ACHN (cell line): Measurements from ENCODE around the gene MAML3.

Experiments used
- DNase-seq: peaks from one replicate; pipeline ENCODE4 v3.0.0-alpha.2; 2015
- in situ Hi-C: cut with HindIII; loops from 2 replicates; pipeline ENCODE4 v1.10.0; 2017; ENCODE audit warnings: low sequenced_read_pairs, low pct_ligation_motif_present, low pct_unique_long_range_greater_than_20kb

MAML3 gene

DNA sequence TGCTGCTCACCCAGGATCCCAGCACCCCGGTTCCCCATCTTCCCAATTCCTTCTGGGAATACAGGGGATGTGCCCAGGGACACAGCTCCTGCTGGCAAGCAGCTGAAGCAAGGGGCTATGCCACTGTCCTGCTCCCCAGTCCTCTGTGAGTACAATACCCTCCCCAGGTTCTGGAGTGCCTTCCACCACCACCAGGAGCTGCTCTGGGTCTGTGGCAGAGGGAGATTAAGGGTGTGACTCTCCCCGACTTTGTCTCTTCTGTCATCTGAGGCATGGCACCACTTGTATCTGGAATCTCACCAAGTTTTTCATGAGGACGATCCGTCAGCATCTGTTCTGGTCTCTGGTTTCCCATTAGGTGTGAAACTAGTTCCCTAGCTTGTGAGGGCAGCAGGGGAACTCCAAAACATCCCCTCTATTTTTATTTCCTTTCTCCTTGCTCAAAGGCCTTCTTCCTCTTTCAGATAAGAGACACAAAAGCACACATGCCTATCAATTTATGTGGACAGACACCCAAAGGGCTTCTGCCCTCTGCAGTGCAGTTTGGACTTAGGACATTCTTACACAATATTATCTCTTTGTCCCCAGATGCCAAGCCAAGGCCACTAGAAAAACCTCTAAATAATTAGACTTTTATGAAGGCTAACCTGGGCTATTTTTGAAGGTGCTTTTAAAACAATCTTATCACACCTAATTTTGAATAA, 461.5 kb downstream of the MAML3 start:
- in situ Hi-C loops = no loop called here
- DNase-seq = no peak

DNA sequence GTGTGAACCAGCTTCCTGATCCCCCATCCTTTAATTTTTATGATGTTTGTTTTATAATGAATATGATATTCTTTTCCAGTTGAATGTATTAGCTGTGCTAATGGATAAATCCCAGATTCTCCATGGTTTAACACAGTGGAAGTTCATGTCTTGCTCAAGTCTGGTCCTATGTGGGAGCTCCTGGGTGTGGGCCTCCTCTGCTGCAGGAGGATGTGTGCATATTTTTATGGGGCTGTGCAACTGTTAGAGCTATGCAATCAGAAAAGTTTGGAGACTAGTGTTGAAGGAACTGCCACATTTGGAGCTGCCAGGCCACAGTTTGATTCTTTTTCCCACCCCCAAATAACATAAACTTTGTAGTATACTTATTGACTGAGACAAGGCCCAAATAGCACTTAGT, 463.6 kb downstream of the MAML3 start:
- in situ Hi-C loops = no loop called here
- DNase-seq = no peak

DNA sequence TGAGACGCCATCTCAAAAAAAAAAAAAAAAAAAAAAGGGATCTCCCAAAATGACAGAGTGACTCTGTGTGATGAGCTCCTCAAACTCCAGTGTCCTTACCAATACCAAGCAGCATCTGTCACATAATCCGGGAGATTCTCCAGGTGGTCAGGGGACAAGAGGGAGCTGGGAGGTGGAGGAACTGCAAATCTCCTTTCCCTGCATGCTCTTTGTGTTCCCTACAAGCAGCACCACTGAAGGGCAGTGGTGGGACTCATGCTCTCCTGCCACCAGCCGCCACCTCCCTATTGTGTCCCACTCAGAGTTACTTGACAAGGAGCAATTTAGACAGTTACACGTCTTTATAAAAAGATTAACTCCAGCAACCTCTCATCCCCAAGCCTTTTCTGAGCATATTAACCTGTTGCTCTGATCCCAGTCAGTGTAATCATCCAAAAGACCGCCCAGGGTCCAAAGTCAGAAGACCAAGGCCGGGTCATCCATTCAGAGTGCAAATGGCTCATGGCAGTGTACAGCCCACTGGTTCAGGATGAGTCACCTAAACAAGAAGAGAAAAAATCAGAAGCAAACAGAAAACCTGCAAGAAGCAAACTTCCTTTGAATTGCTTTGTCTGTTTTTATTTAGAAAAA, 464.8 kb downstream of the MAML3 start:
- in situ Hi-C loops = no loop called here
- DNase-seq = no peak

DNA sequence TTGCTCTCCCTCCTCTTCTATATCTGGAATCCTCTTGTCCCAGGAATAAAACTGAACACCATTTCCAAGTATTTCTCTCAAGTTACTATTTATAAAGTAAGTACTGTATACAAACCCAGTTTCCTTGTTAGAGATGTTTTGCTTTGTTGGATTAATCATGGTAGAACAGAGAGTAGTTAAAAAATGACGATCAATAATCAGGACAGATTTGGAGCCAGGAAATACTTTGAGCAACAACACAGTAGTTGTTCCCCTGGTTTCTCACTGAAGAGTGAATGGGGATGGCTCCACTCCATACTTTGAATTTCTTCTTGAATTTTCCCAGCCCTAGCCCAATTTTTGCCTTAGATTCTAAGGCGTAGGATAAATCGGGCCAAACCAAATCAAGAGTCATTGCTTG, 467.0 kb downstream of the MAML3 start:
- in situ Hi-C loops = no loop called here
- no peak for DNase-seq

DNA sequence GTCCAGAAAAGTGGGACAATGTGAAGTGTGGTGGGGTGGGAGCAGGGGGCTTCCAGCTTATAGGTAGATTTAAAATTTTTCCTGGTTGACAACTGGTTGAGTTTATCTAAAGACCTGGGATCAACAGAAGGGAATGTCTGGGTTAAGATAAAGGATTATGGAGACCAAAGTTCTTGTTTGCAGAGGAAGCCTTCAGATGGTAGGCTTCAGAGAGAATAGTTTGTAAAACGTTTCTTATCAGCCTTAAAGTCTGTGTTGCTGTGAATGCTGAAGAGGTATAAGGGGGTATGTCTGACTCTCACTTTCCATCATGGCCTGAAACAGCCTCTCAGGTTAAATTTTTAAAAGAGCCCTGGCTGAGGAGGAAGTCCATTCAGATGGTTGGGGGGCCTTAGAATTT, 467.9 kb downstream of the MAML3 start:
- no peak for DNase-seq
- in situ Hi-C loops = no loop called here

DNA sequence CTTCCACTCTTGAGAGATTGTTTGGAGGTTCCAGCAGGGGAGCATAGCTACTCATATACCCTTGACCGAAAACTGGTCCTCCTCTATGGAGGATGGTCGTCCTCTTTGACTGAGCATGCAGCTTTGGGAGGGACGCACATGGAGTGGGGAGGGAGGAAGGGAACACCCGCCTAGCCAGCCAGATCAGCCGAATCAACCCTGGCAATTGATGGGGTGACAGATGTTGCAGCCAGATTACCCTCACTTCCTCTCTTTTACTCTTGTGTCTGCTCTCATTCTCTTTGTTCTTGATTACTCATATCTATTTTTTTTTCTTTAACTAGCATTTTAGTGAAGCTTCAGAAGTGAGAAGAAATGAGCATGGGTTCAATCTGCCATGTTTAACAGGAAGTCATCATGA, 468.8 kb downstream of the MAML3 start:
- no peak for DNase-seq
- in situ Hi-C loops = no loop called here

DNA sequence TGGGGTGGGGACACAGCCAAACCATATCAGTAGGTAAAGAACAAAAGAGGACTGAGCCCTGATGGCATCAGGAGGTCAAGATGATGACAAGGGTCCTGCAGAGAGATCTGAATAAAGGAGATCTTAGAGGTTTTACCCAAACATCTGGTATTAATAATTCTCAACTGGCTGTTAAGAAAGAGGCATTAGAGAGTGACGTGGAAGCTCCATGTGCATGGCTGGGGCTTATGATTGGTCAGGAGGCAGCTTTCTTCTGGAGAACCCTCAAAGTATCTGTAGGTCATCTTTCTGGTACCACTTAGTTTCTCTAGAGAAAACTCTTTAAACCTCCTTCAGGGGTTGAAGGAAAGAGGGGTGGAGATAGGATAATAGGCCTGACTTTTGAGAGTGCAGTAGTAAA, 469.6 kb downstream of the MAML3 start:
- in situ Hi-C loops = no loop called here
- no peak for DNase-seq

DNA sequence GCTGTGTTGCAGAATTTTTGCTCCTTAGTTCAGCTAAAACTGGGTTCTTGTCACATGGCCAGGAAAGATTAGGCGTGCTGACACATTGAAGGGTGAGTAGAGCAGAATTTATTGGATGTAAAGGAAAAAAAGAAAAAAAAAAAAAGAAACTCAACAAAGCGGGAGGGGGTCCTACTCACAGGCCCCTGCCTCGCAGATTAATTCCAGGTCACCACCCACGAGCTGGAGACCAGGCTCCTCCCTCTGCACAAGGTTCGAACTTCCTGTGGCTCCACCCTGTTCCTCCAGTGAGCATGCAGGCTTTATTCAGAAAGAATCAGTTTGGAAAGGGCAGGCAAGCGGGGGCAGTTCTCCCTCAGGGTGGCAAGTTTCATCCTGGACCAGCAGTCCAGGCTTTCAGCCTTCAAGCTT, 471.2 kb downstream of the MAML3 start:
- in situ Hi-C loops = no loop called here
- no peak for DNase-seq

DNA sequence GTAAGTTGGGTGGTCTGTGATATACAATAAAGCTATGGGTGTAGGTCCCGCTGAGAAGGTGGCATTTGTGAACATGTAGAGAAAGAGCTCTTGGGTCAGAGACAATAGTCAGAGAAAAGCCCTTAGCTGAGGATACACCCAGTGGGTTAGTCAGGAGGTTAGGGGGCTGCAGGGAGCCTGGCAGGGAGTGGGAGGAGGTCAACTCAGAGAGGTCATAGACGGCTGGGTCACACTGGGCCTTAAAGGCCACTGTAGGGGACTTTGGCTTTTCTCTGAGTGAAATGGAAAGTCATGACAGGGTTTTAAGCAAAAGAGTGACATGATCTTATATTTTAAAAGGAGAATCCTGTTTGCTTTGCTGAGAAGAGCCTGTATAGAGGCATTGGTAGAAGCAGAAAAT, 471.7 kb downstream of the MAML3 start:
- in situ Hi-C loops = no loop called here
- no peak for DNase-seq

DNA sequence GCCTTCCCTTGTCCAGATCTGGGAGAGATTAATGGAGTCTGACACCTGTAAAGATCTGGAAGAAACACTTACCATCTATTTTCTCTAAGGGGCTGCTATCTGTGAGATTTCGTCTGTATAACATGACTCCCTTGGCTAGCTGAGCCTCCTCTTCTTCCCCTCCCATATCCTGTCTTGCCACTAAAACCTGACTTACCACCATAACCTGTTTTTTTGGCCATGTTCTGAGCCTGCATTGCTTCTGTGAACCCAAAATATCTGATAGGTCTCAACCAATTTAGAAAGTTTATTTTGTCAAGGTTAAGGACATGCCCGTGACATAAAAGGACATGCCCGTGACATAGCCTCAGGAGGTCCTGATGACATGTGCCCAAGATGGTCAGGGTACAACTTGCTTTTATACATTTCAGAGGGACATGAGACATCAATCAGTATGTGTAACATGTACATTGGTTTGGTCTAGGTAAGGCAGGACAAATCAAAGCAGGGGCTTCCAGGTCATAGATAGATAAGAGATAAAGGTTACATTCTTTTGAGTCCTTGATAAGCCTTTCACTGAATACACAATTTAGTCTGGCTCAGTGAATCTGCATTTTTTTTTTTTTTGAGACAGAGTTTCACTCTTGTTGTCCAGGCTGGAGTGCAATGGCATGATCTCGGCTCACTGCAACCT, 476.9 kb downstream of the MAML3 start:
- in situ Hi-C loops = no loop called here
- DNase-seq = no peak

DNA sequence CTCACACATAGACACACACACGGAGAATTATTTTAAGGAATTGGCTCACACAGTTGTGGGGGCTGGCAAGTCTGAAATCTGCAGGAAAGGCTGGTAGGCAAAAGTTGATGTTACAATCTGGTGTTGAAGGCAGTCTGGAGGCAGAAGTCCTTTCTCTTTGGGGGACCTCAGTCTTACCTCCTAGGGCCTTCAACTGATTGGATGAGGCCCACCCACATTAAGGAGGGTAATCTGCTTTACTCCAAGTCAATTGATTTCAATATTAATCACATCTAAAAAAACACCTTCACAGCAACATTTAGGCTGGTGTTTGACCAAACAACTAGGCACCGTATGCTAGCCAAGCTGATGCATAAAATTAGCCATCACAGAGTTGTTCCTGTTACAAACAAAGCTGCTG, 477.6 kb downstream of the MAML3 start:
- in situ Hi-C loops = no loop called here
- no peak for DNase-seq

DNA sequence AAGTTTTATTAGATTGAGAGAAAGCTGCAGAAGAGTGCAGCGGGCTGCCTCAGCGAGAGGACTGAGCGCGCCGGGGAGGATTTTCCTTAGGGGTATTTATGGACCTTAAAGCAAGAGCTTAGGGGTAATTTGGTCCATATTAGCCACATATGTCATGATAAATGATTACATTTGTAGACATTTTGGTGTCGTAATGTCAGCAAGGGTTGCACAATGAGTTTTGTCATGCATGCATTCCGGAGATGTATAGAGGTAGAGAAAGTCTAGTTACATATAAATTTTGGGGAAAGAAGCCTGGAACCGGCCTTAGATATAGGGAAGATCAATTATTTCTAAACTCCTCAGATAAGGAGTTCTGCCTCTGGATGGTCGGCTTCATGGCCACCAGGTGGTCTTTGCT, 478.3 kb downstream of the MAML3 start:
- no peak for DNase-seq
- in situ Hi-C loops = no loop called here

DNA sequence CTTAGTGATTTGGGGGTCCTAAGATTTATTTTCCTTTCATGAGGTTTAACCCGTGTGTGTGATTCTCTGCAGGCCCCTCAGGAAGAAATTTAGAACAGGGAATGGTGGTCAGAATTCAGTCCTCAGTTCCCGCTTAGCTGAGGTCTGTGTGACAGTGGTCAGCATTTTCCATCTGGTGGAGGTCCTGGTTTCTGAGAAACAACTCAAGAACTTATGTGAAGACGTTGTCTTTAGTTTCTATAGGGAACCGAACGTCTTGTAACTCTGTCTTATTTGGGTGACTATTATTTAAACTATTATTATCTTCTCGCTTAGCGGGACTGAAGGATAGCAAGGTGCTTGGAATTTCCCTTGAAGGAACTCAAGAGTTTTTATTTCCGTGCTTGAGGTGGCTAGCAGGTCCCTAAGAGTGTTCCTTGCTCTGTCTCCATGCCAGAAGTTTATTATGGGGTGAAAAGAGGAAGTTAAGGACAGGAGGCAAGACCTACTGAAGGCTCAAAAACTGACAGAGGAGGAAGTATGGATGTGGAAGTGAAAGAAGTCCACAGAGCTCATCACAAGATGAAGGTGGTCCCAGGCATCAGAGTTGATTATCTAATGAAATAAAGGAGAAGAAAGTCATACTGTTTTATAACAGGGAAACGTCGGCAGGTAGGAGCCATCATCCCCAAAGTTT, 479.0 kb downstream of the MAML3 start:
- in situ Hi-C loops = no loop called here
- no peak for DNase-seq

DNA sequence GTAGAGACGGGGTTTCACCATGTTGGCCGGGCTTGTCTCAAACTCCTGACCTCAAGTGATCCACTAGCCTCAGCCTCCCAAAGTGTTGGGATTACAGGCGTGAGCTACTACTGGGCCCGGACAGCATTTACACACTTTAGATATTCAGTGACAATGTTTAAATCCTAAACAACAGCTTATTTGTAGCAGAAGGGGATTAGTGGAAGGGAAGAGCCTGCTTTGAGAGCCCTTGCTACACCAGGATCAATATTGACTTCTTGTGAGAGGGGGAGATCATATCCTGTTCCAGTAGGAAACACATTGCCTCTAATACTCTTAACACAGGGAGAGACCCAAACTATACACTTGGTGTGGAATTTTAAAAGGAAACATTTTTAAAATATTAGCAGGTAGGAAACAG, 481.3 kb downstream of the MAML3 start:
- no peak for DNase-seq
- in situ Hi-C loops = no loop called here

DNA sequence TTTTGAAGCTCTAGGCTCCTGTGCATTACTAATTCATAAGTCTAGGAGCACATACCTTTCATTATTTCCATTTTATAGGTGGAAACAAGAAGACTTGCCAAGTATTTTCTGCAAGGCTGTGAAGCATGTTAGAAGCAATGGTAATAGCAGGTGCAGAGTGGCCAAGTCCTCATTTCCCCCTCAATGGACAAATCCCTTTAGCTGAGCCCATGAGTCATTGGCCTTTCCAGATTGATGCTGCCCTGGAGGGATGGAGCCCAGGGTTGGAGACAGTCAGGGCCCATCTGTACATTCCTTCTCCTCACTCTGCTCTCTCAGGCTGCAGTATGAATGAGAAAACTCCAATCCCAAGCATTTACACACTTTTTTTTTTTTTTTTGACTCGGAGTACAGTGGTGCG, 481.8 kb downstream of the MAML3 start:
- in situ Hi-C loops = no loop called here

DNA sequence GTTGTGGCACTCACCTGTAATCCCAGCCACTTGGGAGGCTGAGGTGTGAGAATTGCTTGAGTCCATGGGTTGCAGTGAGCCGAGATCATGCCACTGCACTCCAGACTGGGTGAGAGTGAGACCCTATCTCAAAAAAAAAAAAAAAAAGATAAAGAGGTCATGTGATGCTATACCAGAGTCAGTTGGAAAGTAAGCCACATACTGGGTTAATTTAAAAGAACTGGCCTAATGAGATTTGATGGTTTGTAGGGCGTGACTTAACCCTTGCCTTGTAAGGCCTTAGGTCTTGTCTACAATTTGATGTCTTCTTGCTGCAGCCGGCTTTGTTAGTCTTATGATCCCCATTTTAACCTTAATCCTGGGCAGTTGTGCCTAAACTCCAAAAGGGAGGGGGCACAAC, 483.2 kb downstream of the MAML3 start:
- no peak for DNase-seq
- in situ Hi-C loops = no loop called here

More for the DNA sequence above, 481.8 kb downstream of the MAML3 start:
- DNase-seq = no peak

DNA sequence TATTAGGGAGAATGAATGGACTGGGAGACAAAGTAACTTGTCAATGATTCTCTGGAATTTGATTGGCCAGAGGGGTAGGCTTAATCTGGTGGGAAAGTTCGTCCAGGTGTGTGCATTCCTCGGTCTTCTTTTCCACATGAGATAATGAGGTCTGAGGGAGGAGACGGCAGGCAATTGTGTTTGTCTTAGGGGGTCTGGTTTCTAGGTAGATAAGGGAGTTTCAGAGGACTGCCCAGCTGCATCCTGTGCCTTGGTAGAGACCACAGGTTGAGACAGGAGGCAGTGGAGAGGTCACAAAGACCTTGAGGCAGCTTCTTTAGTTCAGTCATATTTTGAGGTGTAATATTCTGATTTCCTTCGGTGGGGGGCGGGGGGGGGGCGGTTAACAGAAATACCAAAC, 484.1 kb downstream of the MAML3 start:
- in situ Hi-C loops = no loop called here

DNA sequence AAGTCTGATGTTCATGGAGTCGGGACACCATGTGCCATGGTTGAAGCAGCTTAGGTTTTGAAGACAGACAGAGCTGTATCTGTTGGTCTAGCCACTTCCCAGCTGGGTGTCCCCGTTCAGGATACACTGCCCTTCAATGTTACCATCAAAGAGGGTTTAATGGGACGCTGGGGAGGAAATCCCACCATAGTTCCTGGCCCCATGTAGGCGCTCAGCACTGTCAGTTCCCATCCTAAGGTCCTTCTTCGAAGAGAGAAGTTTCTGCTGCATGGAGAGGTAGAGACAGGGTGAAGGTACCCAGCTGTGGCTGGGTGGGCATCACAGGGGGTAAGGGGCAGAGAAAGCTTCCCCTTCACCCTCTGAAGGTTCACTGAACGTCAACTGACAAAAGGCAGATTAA, 484.6 kb downstream of the MAML3 start:
- in situ Hi-C loops = no loop called here
- DNase-seq = no peak

More for the DNA sequence above, 484.1 kb downstream of the MAML3 start:
- no peak for DNase-seq

DNA sequence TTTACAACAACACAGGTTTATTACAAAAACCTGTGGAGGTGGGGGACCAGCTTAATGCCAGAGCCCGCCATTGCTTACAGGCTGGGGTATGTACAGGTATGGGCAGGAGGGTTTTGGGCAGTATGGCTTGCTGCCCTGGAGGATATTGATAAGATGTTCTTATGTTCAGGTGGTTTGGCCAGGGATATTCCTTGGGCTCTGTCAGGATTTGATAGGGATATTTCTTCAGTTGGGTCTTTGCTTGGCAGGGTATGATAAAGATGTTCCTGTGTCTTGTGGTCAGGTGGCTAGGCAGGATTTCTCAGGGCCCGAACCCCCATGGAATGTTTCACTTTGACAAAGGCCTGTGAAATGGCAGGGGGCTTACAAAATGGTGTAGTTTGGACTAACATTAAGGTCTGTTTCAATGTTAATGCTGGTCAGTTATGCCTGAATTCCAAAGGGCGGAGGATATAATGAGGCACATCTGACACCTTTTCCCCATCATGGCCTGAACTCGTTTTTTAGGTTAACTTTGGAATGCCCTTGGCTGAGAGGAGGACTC, 485.3 kb downstream of the MAML3 start:
- in situ Hi-C loops = no loop called here
- DNase-seq = no peak
